Measurements from ENCODE around the gene GZMM.
A peak's percentile ranks its signal among the peaks of the same experiment; 100 is the strongest.

DNA sequence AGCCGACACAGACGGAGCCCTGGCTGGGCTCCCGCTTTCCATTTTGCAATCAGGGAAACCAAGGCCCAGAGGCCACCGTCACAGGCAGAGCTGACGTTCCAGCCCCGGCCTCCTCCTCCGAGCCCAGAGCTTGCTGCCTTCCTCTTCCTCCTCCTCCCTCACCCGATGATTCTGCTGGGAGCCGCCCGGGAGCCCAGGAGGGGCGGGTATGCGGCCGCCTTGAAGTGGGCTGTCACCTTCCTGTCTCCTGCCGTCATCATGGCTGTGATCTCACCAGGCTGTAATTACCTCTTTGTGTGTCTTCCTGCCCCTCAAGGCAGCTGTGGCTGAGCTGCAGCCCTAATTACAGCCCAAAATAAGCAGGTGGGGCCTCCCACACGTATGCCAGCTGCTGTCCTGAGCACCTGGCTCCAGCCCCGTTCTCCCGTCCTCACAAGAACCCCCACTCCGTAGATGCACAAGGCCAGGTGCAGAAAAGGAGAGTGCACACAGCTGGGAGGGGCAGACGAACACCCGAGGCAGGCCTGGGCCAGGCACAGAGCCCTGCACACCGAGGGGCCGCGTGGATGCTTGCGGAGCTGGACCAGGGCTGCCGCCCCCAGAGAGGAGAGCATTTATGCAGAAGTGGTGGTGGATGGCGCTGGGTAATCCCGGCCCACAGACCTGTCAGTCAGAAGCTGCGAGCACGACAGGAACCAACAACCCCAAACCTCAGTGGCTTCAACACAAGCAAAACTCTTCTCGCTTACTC is 32.6 kb upstream of the GZMM start:
- peak; percentile 49; the same call in 1 of the 2 replicates for TF ChIP-seq SPI1 (IDR thresholded peaks at IDR 0.05; ENCODE audit: low read depth, low read length)
- TF ChIP-seq POLR2A (IDR thresholded peaks at IDR 0.05; ENCODE audit: low read depth, low read length) = no peak; the same call in 1 of the 2 replicates
- no peak for TF ChIP-seq POLR2AphosphoS5 (IDR thresholded peaks at IDR 0.05; ENCODE audit: low read depth, low read length)
